ENCODE measurements around the gene MCF2L. TPM values are rescaled to one million over a fixed set of nuclear protein-coding genes. Genes with fewer than 3 reads are reported as not detected.

MCF2L gene
- polyA plus RNA-seq, 1 donor from 2014 or later, result 88.0 TPM

DNA sequence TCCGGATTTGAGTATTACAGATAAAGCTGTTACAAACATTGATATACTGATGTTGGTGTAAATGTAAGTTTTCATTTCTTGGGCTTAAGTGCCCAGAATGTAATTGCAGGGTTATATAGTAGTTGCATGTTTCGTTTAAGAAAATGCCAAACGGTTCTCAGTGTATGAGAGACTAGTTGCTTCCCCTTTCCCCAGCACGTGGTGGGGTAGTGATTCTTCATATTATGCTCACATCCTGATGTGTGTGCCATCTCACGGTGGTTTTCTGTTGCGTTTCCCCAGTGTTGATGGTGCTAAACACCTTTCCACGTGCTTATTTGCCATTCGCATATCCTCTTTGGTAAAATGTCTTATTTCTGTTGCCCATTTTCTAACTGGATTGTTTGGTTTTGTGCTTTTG is 101.8 kb downstream of the MCF2L start:
- H3K4me3 ChIP-seq (ENCODE audit: low read length), result no peak overlapping the region
- no peaks in the 10 kb centered on the region for H3K27me3 ChIP-seq (ENCODE audit: insufficient read depth, low read depth, low read length)
- no peak overlapping the region for H3K4me2 ChIP-seq (ENCODE audit: low read length)
- H3K79me2 ChIP-seq (replicated peaks; ENCODE audit: insufficient read depth, low read length), result no peaks in the 10 kb centered on the region
- no peaks in the 10 kb centered on the region for H4K20me1 ChIP-seq (ENCODE audit: insufficient read depth)
- no peak overlapping the region for H3K27ac ChIP-seq (ENCODE audit: low read length)
- H3K9me2 ChIP-seq (ENCODE audit: insufficient read depth, low read length), result no peaks in the 10 kb centered on the region
- TF ChIP-seq RAD21 (conservative IDR thresholded peaks at IDR 0.05), result no peak
- no peak for TF ChIP-seq SMC3 (conservative IDR thresholded peaks at IDR 0.05; ENCODE audit: poor library complexity)
- TF ChIP-seq TAF1 (IDR thresholded peaks at IDR 0.05; ENCODE audit: low read depth), result no peak
- no peak for TF ChIP-seq EP300 (conservative IDR thresholded peaks at IDR 0.05; ENCODE audit: poor library complexity, severe bottlenecking)
- no peak for TF ChIP-seq MXI1 (conservative IDR thresholded peaks at IDR 0.05; ENCODE audit: poor library complexity, severe bottlenecking)
- TF ChIP-seq EZH2 (IDR thresholded peaks at IDR 0.05; ENCODE audit: borderline replicate concordance, insufficient read depth, low read length, poor library complexity, severe bottlenecking), result no peak
- TF ChIP-seq POLR2AphosphoS5 (IDR thresholded peaks at IDR 0.05), result no peak
- TF ChIP-seq, protein P1, sequence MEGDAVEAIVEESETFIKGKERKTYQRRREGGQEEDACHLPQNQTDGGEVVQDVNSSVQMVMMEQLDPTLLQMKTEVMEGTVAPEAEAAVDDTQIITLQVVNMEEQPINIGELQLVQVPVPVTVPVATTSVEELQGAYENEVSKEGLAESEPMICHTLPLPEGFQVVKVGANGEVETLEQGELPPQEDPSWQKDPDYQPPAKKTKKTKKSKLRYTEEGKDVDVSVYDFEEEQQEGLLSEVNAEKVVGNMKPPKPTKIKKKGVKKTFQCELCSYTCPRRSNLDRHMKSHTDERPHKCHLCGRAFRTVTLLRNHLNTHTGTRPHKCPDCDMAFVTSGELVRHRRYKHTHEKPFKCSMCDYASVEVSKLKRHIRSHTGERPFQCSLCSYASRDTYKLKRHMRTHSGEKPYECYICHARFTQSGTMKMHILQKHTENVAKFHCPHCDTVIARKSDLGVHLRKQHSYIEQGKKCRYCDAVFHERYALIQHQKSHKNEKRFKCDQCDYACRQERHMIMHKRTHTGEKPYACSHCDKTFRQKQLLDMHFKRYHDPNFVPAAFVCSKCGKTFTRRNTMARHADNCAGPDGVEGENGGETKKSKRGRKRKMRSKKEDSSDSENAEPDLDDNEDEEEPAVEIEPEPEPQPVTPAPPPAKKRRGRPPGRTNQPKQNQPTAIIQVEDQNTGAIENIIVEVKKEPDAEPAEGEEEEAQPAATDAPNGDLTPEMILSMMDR (IDR thresholded peaks at IDR 0.05; ENCODE audit: poor library complexity, severe bottlenecking), result no peak
- TF ChIP-seq, protein P2, sequence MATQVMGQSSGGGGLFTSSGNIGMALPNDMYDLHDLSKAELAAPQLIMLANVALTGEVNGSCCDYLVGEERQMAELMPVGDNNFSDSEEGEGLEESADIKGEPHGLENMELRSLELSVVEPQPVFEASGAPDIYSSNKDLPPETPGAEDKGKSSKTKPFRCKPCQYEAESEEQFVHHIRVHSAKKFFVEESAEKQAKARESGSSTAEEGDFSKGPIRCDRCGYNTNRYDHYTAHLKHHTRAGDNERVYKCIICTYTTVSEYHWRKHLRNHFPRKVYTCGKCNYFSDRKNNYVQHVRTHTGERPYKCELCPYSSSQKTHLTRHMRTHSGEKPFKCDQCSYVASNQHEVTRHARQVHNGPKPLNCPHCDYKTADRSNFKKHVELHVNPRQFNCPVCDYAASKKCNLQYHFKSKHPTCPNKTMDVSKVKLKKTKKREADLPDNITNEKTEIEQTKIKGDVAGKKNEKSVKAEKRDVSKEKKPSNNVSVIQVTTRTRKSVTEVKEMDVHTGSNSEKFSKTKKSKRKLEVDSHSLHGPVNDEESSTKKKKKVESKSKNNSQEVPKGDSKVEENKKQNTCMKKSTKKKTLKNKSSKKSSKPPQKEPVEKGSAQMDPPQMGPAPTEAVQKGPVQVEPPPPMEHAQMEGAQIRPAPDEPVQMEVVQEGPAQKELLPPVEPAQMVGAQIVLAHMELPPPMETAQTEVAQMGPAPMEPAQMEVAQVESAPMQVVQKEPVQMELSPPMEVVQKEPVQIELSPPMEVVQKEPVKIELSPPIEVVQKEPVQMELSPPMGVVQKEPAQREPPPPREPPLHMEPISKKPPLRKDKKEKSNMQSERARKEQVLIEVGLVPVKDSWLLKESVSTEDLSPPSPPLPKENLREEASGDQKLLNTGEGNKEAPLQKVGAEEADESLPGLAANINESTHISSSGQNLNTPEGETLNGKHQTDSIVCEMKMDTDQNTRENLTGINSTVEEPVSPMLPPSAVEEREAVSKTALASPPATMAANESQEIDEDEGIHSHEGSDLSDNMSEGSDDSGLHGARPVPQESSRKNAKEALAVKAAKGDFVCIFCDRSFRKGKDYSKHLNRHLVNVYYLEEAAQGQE (IDR thresholded peaks at IDR 0.05; ENCODE audit: borderline replicate concordance), result no peak
- no peak overlapping the region for H2AFZ ChIP-seq (ENCODE audit: low read depth, low read length)
- no peaks in the 10 kb centered on the region for H3K36me3 ChIP-seq (ENCODE audit: insufficient read depth, low read length)
- H3F3A ChIP-seq (ENCODE audit: insufficient read depth, low read length, poor library complexity, severe bottlenecking), result no peaks in the 10 kb centered on the region
- H3K9ac ChIP-seq (ENCODE audit: low read length), result no peak overlapping the region
- no peaks in the 10 kb centered on the region for H3K9me3 ChIP-seq (ENCODE audit: low read length)

DNA sequence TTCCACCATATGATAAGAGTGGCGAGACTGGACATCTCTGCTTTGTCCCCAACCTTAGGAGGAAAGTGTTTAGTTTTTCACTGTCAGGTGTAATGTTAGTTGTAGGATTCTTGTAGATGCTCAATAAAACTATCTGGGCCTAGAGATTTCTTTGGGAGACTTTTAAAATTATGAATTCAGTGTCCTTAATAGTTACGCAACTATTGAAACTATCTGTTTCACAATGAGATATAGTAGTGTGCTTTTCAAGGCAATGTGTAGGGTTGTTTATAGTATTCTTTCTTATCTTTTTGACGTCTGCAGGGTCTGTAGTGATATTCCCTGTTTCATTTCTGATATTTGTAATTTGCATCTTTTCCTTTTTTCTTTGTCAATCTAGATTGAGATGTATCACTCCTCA is 103.4 kb downstream of the MCF2L start:
- H3K27ac ChIP-seq (ENCODE audit: low read length), result no peak overlapping the region
- no peaks in the 10 kb centered on the region for H3K27me3 ChIP-seq (ENCODE audit: insufficient read depth, low read depth, low read length)
- no peaks in the 10 kb centered on the region for H3K9me3 ChIP-seq (ENCODE audit: low read length)
- H3K4me2 ChIP-seq (ENCODE audit: low read length), result no peak overlapping the region
- H3F3A ChIP-seq (ENCODE audit: insufficient read depth, low read length, poor library complexity, severe bottlenecking), result no peaks in the 10 kb centered on the region
- TF ChIP-seq TAF1 (IDR thresholded peaks at IDR 0.05; ENCODE audit: low read depth) (no peak), SMC3 (conservative IDR thresholded peaks at IDR 0.05; ENCODE audit: poor library complexity) (no peak), RAD21 (conservative IDR thresholded peaks at IDR 0.05) (no peak), MXI1 (conservative IDR thresholded peaks at IDR 0.05; ENCODE audit: poor library complexity, severe bottlenecking) (no peak), EP300 (conservative IDR thresholded peaks at IDR 0.05; ENCODE audit: poor library complexity, severe bottlenecking) (no peak), POLR2AphosphoS5 (IDR thresholded peaks at IDR 0.05) (no peak), EZH2 (IDR thresholded peaks at IDR 0.05; ENCODE audit: borderline replicate concordance, insufficient read depth, low read length, poor library complexity, severe bottlenecking) (no peak)
- TF ChIP-seq, protein P1 (IDR thresholded peaks at IDR 0.05; ENCODE audit: poor library complexity, severe bottlenecking), result no peak
- TF ChIP-seq, protein P2 (IDR thresholded peaks at IDR 0.05; ENCODE audit: borderline replicate concordance), result no peak
- no peak overlapping the region for H3K4me3 ChIP-seq (ENCODE audit: low read length)
- H3K36me3 ChIP-seq (ENCODE audit: insufficient read depth, low read length), result peaks cover 5% of the 10 kb centered on the region
- H3K9ac ChIP-seq (ENCODE audit: low read length), result no peak overlapping the region
- no peaks in the 10 kb centered on the region for H3K79me2 ChIP-seq (replicated peaks; ENCODE audit: insufficient read depth, low read length)
- no peak overlapping the region for H2AFZ ChIP-seq (ENCODE audit: low read depth, low read length)
- no peaks in the 10 kb centered on the region for H3K9me2 ChIP-seq (ENCODE audit: insufficient read depth, low read length)
- no peaks in the 10 kb centered on the region for H4K20me1 ChIP-seq (ENCODE audit: insufficient read depth)

All from neural cell (in vitro differentiated cells).